Limb (tissue), 2 donors: ENCODE results near the gene GAS2.
"Not testable (repeated sequence)": the region's sequence is repeated elsewhere in the genome, so short reads cannot be mapped to it uniquely, and the experiment has no call there.

Experiments used
- DNase-seq, 2 donors: peaks; one replicate each; pipeline ENCODE4 v3.0.0-alpha.2; 2016; ENCODE audit errors: extremely low spot score in 2 of 2

GAS2 gene

DNA sequence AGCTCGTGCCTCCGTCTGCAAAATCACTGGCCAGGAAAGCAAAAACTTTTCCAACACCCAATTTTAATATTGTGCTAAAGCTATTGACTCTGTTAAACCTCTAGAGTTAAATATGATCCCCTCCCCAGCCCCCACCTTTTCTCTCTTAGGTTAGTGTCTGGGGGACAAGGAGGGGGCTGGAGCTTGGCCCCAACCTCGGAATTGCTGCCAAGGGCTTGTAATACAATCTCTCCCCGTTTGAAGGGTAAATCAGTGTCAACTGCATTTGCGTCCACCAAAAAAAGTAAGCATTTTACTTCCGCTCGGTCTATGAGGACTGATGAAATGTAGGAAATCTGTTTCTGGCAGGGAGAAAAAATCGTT is at the start of gene GAS2:
Gene GAS2 (plus strand): TSS at position 287 of the 363 bp plus-strand sequence. CDS start 8,259 bp downstream, outside the sequence.
- DNase-seq = peak; percentile 72 to 77

GRCh38 chr11:22617868-22618267 is 48.5 kb upstream of the GAS2 start:
- DNase-seq = no peak

DNA sequence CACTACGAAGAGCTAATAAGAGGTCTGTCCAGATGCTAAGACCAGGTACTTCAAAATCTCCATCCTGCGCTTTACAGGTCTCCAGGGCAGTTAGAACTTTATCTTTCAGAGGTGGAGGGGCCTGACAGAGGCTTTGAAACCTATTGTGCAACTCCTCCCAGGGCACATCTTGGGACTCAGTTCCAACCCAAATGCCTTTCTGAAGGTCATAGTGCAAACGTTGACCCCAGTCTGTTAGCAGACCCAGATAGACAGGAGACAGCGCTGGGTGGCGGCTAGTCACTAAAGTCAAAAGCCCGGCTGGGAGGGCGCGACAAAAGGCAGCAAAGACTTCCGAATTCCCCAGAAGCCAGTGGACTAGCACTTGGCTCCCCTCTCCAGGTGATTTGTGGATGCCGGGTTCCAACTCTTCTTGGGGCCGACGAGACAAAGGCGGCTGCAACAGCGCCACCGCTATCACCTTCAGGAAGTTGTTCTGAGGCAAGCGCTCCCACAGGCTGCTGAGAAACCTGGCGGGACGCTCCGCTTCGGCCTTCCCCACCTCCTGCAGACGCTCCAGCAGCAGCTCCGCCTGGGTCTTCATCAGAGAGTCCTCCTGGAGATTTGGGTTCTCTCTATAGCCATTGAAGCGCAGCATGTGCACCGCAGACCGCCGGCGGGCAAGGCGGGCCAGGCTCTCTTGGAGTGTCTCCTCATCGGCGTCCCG is 41.5 kb upstream of the GAS2 start:
- peak; percentile 76 to 83 for DNase-seq

DNA sequence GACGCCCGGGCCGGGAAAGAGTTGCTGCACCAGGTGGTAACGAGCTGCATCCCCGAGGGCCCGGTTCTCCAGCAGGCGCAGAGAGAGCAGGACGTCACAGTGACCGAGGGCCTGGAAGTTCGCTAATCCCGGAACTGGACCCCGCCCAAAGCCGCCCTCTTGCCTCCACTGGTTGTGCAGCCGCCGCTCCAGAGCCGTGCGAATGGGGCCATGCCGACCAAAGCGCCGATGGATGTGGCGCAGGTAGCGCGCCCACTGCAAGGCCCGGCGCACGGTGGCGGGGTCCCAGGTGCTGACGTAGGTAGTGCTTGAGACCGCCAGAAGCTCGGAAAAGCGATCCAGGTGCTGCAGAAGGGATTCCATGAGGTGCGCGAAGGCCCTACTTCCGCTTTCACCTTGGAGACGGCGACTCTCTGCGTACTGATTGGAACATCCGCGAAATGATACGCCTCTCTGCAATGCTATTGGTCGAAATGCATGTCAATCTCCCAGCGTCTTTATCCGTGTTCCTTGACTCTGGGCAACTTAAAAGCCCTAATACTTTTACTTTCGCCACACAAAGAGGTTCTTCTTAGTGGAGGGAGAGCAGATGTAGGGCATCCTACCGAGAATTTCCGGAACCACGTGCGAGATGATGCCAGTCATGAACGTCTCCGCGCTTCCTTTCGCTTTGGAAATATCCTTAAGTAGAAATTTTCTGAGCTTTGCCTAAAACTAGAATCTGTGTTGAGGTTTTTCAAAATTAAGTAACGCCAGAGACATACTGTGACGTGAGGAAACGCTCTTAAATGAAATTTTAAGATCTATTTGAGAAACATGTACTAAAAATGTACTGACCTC is 40.7 kb upstream of the GAS2 start, which contains the start of gene FANCF:
Gene FANCF (minus strand): TSS at position 376 of the 840 bp plus-strand sequence. CDS start 13 bp downstream, at position 363.
- peak; percentile 94 to 97 for DNase-seq

DNA sequence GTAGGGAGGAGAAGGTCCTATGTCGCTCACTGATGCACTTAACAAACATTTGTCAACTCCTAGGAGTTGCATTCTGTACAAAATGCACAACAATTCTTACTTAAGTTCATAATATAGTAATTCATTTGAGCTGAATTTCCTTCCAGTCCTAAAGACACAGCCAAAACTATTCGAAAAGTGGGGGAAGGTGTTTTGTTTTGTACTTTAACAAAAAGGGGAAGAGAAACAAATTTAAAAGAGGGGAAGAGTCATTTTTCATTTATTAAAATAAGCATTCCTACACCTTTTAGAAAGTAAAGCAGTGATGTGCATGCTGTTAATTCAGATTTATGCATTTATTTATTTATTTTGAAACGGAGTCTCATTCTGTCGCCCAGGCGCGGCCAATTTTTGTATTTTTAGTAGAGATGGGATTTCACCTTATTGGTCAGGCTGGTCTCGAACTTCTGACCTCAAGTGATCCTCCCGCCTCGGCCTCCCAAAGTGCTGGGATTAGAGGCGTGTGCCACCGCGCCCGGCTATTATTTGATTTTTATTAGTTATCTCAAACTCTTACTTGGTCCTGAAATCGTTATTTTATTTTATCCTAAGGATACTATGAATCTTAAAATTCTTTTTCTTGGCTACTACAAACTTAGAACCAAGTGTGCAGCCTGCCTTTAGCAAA is 39.7 kb upstream of the GAS2 start:
- no peak for DNase-seq

GRCh38 chr11:22627421-22627820 is 39.0 kb upstream of the GAS2 start:
- DNase-seq = no peak

GRCh38 chr11:22633354-22633902 is 33.0 kb upstream of the GAS2 start:
- no peak for DNase-seq

DNA sequence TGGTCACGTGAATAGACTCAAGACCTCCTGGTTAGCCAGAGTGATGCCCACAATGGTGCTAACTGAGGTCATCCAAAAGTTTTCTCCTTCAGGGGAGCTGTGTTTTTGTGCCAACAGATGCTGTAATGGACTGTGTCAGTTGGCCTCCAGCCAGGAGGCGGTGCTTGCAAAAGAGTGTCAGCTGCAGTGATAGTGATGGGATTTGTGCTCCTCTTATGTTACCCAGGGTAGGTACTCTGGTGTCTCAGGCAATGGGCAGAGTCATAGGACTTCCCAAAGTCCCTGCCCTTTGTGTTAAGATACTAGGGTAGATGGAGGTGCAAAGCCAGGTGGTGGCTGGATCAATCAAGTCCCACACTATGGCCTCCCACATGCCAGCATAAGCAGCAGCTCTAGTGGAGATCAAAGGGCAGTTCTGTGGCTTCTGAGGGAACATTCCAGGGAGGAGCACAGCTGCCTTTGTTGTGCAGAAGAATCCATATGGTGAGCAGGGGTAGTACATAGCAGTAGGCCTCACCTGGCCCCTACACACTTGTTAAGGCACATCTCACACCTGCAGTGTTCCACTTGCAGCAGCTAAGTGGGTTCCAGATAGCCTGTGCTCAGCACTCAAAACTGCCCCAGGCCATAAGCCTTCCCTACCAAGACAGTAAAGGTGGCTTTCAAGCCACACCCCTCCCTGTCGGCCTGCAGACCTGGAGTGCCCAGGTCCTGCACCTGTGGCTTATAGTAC is 31.3 kb upstream of the GAS2 start:
- DNase-seq = peak; percentile 21 to 54

DNA sequence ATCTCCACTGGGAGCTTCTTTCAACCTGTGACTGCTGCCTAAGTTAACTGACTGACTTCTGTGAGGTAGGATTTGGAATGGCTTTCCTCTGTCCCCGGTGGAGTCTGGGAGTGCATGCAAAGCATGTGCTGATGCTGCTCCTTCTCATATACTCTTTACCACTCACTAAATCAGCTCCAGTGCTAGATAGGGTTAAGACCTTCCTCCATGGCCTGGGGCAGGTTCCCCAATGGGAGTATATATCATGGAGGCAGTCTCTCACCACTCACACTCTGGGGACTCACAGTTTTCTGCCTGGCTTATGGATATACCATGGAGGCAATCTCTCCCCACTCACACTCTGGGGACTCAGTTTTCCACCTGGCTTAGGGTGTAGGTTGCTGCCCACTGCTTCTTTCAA is 30.7 kb upstream of the GAS2 start:
- no peak for DNase-seq

- no peak for DNase-seq
Measured at GRCh38 chr11:22640862-22641261, 25.5 kb upstream of the GAS2 start.

DNA sequence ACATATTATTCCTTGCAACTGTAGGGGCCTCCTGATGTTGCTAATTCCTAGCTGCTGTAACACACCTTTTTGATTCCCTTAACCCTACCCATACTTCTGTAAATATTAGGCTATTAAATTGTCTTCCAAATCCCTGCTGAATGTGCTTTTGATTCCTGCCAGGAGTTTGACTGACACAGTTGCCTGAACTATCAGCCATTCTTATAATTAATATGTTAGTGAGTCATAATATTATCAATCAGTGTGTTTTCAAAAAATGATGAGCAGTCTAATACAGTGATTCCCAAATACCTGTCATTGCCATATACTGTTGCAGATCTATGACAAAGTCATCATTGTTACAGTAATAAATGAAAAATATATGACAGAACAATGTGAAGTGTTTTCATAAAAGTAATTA is 24.9 kb upstream of the GAS2 start:
- DNase-seq = no peak

- DNase-seq = not testable (repeated sequence)
Measured at GRCh38 chr11:22652346-22652745, 14.1 kb upstream of the GAS2 start.

DNA sequence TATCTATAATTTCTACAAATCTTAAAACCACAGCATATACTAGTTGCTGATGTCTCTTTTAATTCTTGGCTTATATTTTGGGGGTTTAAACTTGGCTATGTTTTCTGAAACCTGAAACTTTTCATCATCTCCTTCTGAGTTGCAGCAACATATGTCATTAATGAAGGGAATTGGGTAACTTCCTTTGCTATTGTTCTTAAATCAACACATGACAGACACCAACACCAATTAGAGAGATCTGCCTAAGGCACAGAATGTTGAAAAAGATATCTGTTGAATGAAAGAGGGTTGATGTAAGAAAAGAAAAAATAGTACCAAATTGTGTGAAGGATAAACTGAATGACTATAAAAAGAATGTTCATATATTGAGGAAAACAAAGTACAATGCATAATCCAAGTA is 10.3 kb upstream of the GAS2 start:
- no peak for DNase-seq

GRCh38 chr11:22657101-22657694 is 9.2 kb upstream of the GAS2 start:
- no peak for DNase-seq

DNA sequence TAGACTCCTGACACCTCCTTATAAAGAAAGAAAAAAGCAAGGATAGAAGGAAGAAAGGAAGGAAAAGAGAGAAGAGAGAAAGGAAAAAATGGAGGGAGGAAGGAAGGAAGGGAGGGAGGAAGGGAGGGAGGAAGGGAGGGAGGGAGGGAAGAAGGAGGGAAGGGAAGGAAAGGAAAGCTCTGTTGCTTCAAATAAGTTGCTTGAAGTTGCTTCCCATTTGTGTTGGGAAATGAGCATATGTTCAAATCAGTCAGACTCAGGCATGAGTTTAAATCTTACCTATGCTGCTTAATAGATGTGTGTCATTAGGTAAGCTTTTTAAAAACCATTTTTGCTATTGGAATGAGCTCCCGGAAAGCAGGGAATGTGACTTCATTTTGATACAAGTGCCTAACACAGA is 6.6 kb upstream of the GAS2 start:
- no peak for DNase-seq

GRCh38 chr11:22666688-22667439 is 453 bp downstream of the GAS2 start:
- peak in 1 of 2 donors; percentile 82 for DNase-seq

GRCh38 chr11:22668005-22668796 is 1.8 kb downstream of the GAS2 start:
- peak in 1 of 2 donors; percentile 32 for DNase-seq

DNA sequence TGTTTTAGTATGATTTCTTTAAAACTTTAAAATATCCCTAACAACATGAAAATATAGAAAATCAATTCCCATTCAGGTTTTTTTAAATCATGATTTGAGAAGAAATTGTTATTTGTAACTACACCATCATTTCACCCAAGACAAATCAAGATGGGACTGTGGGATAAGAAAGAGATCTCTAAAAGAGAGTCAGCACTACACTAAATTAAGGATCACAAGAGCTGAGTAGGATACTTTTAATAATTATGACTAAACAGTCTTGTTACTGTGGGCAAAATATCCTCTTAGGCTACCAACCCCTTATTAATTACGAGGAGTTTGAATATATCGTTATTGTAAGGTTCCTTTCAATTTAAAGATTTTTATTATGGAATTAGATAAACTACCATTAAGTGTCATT is 3.0 kb downstream of the GAS2 start:
- DNase-seq = no peak

DNA sequence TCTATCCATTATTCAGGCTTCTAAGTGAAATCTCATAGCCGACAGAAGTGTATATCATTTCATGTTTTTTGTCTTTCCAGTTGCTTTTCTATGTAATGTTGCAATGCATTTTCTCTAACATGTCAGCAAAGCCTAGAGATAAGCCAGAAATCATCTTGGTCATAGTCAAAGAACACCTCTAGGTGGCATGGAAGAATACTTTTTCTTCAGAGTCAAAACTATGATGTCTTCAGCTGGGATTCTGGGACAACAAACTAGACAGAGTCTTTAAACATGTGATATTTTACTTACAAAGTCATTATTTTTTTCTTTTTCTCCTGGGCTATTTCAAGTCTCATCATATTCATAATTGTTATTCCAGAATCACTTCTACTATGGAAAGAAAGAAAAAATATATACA is 4.4 kb downstream of the GAS2 start:
- DNase-seq = peak in 1 of 2 donors; percentile 58
